HG03108 (cell line): ENCODE measurements around the gene ATRNL1.

Experiments used
- ATAC-seq: cut with Tn5 transposase; IDR thresholded peaks from one replicate; pipeline ENCODE4 v1.9.1; 2021; ENCODE audit warnings: moderate library complexity; ENCODE audit not compliant: unreplicated experiment

The ATRNL1 gene

GRCh38 chr10:115939101-115939854, 846.1 kb downstream of the ATRNL1 start:
- ATAC-seq, result no peak

GRCh38 chr10:115941361-115941771, 848.2 kb downstream of the ATRNL1 start:
- ATAC-seq, result no peak

DNA sequence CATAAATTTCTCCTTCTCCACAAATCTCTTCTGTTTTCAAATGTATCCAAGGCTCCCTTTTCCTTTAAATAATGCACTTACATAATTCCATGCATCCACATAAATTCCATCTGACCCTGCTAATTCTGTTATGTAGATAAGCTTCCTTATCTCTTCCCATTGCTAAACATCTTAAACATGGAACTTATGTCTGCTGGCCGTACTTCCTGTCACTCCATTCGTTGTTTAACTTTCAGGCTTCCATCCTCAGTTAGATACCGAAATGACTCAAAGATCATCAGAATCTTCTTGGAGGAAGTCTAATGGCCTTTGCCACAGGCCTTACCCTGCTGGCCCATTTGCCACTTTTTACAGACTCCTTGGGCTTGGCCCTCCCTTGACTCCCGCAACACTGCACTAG, 848.9 kb downstream of the ATRNL1 start:
- ATAC-seq, result no peak

GRCh38 chr10:115944538-115944937, 851.4 kb downstream of the ATRNL1 start:
- no peak for ATAC-seq

DNA sequence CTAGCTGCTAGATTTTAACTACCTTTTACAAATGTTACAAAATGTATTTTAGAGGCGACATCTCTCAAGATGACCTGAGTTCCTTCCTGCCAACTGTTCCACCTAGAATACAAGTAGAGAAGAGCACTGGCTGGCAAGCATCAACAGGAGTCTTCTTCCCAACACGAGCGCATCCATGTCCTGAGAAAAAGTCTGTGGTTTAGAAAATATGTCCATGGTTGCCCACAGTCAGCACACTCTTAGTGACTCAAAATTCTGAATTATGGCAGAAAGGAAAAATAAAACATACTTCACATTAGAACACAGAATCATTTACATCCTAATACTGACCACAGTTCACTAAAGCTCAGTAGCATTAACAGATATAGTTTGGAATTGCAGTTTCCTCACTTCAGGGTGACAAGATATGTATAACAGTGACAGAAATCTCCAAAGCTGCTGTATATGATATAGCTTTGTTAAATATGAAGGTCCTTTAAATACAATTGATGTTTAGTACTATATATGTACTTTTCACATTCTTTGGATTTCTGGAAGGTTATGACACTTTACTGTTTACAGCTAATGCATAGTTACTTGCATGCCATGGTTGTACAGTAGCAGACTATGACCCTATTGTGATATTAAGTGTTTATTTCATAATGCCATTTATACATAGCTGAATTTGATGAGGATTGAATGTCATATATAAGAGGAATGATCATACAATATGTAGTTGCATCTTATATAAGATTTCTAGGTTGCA, 852.7 kb downstream of the ATRNL1 start:
- no peak for ATAC-seq

- ATAC-seq, result no peak
Observed at GRCh38 chr10:115947104-115947503, 853.9 kb downstream of the ATRNL1 start.

- ATAC-seq, result no peak
Observed at GRCh38 chr10:115948465-115948864, 855.3 kb downstream of the ATRNL1 start.

DNA sequence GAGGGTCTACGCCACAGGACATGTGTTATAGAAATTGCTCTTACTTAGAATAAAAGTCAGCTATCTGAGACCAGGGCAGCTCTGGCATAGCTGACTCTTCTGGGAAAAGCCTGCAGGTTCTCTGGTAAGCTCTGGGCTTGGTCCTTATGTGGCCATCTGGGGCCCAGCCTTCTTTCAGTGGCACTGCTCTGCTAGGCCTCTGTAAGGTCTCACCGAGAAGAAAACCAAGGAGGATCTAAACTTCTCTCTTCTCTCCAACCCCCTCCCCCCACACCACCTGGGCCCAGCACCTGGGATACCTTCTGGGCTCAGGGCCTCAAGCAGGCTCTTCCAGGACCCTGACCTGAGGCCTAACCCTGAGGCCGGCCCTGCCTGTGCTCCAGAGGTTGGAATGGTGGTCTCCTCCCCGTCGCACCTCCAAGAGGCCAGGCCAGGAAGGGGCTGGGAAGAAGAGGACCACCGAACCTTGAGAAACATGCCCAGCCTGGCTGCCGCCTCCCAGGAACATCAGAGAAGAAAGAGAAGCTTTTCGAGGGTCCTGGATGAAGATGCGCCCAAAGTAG, 856.2 kb downstream of the ATRNL1 start:
- no peak for ATAC-seq

GRCh38 chr10:115950320-115950719, 857.2 kb downstream of the ATRNL1 start:
- no peak for ATAC-seq

GRCh38 chr10:115951242-115951641, 858.1 kb downstream of the ATRNL1 start:
- no peak for ATAC-seq

GRCh38 chr10:115953281-115953680, 860.1 kb downstream of the ATRNL1 start:
- no peak for ATAC-seq

GRCh38 chr10:115953968-115954367, 860.8 kb downstream of the ATRNL1 start:
- no peak for ATAC-seq

DNA sequence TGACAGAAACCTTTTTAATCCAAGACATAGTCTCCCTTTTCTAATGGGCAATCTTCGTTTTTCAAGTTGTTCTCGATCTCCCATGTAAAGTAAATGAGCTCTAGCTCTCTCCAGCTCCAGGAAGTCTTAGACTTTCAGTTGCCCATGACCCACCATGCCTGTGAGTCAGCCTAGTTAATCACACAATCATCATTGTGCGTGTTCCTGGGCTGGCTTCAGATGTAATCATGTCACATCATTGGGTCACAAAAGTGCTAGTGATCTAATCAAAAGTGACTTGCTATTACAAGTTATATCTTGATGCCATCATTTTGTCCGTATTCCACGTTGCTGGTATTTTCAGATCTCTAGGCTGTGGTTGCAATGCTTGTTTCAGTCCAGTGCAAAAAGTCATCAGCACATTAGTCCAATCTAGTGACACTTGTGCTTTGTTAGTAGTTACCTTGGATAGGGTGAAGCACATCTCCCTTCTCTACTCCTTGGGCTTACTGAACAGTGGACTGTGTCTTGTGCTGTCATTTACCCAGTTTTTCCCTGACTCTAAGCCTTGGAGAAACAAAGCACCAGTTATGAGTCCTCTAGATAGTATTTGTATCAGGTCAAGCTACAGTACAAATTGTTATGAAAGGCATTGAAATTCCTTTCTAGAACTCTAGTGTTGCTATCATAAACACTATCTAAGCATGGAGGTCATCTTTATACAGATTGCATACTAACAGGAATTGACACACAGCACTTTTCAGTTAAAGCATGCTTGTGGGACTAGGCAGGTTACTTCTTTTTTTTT, 863.3 kb downstream of the ATRNL1 start:
- ATAC-seq, result no peak

DNA sequence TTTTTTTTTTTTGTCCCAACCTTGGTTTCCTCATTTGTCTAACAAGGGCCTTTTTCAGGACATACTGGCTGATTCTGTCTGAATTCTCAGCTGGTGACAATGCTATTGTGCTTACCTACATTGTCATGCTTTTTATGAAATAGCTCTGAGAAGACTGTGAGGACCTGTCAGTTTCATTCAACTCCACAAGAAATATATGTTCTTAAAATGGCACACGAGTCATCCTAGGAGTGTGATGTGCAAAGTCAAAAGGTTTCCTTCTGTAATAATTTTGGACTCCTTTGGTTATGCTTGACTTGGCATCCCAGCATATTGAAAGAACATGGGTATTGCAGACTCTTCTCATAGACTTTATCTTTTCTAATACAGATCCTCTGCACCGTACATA, 863.8 kb downstream of the ATRNL1 start:
- no peak for ATAC-seq

GRCh38 chr10:115957786-115958442, 864.7 kb downstream of the ATRNL1 start:
- ATAC-seq, result no peak

GRCh38 chr10:115963848-115964247, 870.7 kb downstream of the ATRNL1 start:
- no peak for ATAC-seq

- no peak for ATAC-seq
Observed at GRCh38 chr10:115964827-115965226, 871.7 kb downstream of the ATRNL1 start.

- ATAC-seq, result no peak
Observed at GRCh38 chr10:115965376-115965775, 872.2 kb downstream of the ATRNL1 start.

DNA sequence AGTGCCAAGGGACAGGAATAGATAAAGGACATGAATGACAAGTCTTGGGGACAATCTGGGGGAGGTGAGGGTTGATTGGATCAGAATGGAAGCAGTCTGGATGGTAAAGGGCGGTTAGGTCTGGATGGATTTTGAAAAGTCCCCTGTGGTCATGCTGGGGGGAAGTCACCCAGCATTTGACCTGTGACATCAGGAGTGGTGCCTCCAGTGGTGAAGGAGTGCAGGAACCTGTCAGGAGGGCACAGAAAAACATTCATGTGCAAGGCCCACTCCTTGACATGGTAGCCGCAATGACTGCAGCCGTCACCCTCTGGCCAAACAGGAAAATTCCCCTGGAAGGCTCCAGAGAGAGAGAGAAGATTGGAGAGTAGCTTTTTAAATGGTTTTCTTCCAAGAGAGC, 875.1 kb downstream of the ATRNL1 start:
- ATAC-seq, result no peak

DNA sequence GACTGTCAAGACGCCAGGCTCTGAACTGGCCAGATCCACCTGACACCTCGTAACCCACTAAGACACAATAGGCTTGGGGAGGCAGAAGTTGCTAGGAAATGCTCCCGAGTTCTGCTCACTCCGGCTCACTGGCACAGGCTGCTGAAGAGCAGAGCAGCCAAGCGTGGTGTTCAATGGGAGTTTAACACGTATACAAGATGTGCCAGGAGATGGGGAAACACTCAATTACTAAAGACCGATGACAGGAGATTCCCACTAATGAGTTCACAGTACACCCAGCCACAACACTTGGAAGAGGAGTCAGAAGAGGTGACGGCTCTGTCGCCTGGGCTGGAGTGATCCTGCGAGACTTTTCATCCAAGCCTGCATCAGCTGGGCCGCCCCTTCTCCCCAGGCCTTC, 876.4 kb downstream of the ATRNL1 start:
- no peak for ATAC-seq

DNA sequence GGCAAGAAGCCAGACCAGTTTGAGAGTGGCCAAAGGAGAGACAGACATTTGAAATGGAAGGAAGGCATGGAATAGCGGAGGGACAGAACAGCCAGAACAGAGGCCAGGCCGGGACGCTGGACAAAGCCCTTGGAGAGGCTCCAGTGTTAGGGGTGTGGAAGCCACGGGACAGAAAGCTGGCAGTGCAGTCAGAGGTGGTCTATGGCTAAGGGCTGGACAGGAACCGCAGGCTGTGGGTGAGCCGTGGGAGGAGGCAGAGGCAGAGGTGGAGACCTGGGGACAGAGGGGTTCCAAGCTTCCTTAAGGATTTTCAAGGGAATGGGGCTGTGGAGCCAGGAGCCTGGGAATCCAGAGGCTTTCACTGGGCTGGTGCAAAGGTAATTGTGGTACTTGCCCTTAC, 878.8 kb downstream of the ATRNL1 start:
- ATAC-seq, result no peak
